Gastroesophageal sphincter (tissue), 4 donors: ENCODE data around the gene IFNW1. TPM values are rescaled to one million over a fixed set of nuclear protein-coding genes. Genes with fewer than 3 reads are reported as not detected.
"Not testable (repeated sequence)": the region's sequence is repeated elsewhere in the genome, so short reads cannot be mapped to it uniquely, and the experiment has no call there.

Source experiments
- ATAC-seq: fragments of 150-250 bp; one replicate; pipeline ENCODE4 v1.9.1; 2016; ENCODE audit warnings: mild to moderate bottlenecking, moderate library complexity
- H3K27ac ChIP-seq, 4 donors: fragments of 200-600 bp; sonication (generic) in 3 of 4; 1 replicate in 3 of 4; 2 replicates in 1 of 4; pipeline ENCODE4 v1.5.1; 2016 to 2019
- H3K27me3 ChIP-seq: fragments of 200-600 bp; sonication (generic); one replicate; pipeline ENCODE4 v1.5.1; 2019
- H3K36me3 ChIP-seq, 2 donors: fragments of 200-600 bp; sonication (generic); one replicate each; pipeline ENCODE4 v1.5.1; 2019; ENCODE audit warnings: control low read depth in 1 of 2
- H3K4me1 ChIP-seq, 3 donors: fragments of 200-600 bp; sonication (generic); 1 replicate in 2 of 3; 2 replicates in 1 of 3; pipeline ENCODE4 v1.5.1; 2016 to 2019; ENCODE audit warnings: control low read depth in 2 of 3
- H3K4me3 ChIP-seq, 2 donors: fragments of 200-600 bp; sonication (generic); one replicate each; pipeline ENCODE4 v1.5.1; 2019; ENCODE audit warnings: mild to moderate bottlenecking in 1 of 2, moderate library complexity in 1 of 2
- H3K9me3 ChIP-seq, 3 donors: fragments of 200-600 bp; sonication (generic); one replicate each; pipeline ENCODE4 v1.5.1; 2017 to 2019; ENCODE audit warnings: control low read depth in 2 of 3
- EP300 ChIP-seq: sonication (generic); formaldehyde crosslinking; IDR thresholded peaks from one replicate; pipeline ENCODE4 v1.6.1; 2017; ENCODE audit warnings: antibody characterized with exemption, mild to moderate bottlenecking
- POLR2A ChIP-seq, 2 donors: fragments of 450-650 bp; IDR thresholded peaks; one replicate each; pipeline ENCODE4 v1.6.1; 2017; ENCODE audit warnings: antibody characterized with exemption in 2 of 2, mild to moderate bottlenecking in 2 of 2, moderate library complexity in 1 of 2
- POLR2AphosphoS5 ChIP-seq: sonication (generic); formaldehyde crosslinking; IDR thresholded peaks from one replicate; pipeline ENCODE4 v1.6.1; 2017; ENCODE audit warnings: antibody characterized with exemption
- WGBS, 2 donors: methylation state at CpG; one replicate each; pipeline ENCODE4 v1.1.5; 2018; ENCODE audit warnings: low coverage in 1 of 2; 5-methylcytosine and 5-hydroxymethylcytosine counted together
- total RNA-seq, 4 donors: library from RNA; depleted of rRNA; stranded (reverse); fragments of >200 nt; gene quantifications; one replicate each; pipeline ENCODE4 v1.1.0, GENCODE V29; 2016
- TF ChIP-seq, protein P1 (sequence below), 4 experiments: fragments of 200-600 bp in 2 of 4; fragments of 450-650 bp in 2 of 4; sonication (generic) in 1 of 4; IDR thresholded peaks; one replicate each; pipeline ENCODE4 v1.5.1; 2017 to 2019; ENCODE audit warnings: antibody characterized with exemption in 4 of 4, mild to moderate bottlenecking in 2 of 4, moderate library complexity in 2 of 4

The IFNW1 gene
- total RNA-seq, 4 donors from 2014 or later = not detected

DNA sequence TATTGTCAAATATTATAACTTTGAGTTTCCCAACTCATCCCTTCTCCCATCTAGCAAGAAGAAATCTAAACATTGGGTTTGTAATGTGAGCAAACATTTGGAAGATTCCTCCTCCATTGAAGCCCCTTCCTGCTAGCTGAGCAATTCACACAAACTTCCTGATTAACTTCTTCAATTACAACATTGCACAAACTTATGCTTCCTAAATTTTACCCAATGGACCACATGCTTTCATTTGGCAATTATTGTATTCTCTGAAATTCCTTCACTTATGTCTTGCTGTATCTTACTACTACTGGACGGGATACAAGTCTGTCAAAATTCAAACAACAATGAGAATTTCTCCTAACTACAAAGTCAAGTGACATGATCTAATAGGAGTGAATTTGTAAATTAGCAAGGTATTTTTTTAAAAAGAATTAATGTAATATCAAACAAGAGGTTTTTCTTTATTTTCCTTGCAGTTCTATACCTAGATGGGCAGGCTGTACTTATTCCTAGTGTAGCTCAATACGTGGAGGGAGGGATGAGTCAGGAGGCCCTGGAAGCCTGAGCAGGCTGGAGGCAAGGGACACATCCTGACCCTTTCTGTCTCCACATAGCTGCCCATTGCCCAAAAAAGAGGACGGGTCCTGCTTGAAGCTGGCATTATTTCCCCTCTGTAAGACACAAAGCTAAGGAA, 11.8 kb upstream of the IFNW1 start:
- no peaks in the 10 kb centered on the region for H3K36me3 ChIP-seq
- no peaks in the 10 kb centered on the region for H3K27me3 ChIP-seq
- no peak overlapping the region for H3K27ac ChIP-seq
- TF ChIP-seq EP300 (no peak), POLR2A (IDR thresholded peaks at IDR 0.05) (no peak), POLR2AphosphoS5 (no peak)
- TF ChIP-seq, protein P1, sequence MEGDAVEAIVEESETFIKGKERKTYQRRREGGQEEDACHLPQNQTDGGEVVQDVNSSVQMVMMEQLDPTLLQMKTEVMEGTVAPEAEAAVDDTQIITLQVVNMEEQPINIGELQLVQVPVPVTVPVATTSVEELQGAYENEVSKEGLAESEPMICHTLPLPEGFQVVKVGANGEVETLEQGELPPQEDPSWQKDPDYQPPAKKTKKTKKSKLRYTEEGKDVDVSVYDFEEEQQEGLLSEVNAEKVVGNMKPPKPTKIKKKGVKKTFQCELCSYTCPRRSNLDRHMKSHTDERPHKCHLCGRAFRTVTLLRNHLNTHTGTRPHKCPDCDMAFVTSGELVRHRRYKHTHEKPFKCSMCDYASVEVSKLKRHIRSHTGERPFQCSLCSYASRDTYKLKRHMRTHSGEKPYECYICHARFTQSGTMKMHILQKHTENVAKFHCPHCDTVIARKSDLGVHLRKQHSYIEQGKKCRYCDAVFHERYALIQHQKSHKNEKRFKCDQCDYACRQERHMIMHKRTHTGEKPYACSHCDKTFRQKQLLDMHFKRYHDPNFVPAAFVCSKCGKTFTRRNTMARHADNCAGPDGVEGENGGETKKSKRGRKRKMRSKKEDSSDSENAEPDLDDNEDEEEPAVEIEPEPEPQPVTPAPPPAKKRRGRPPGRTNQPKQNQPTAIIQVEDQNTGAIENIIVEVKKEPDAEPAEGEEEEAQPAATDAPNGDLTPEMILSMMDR (IDR thresholded peaks at IDR 0.05) = no peak
- peaks cover 0 to 8% (median 0%) of the 10 kb centered on the region in 3 donors for H3K9me3 ChIP-seq
- no peak for ATAC-seq
- 31 to 75% methylated on average over 2 to 3 of the region's 3 CpGs for WGBS, 2 donors
- no peak overlapping the region for H3K4me3 ChIP-seq
- H3K4me1 ChIP-seq = peaks cover 0 to 8% (median 0%) of the 10 kb centered on the region in 3 donors

DNA sequence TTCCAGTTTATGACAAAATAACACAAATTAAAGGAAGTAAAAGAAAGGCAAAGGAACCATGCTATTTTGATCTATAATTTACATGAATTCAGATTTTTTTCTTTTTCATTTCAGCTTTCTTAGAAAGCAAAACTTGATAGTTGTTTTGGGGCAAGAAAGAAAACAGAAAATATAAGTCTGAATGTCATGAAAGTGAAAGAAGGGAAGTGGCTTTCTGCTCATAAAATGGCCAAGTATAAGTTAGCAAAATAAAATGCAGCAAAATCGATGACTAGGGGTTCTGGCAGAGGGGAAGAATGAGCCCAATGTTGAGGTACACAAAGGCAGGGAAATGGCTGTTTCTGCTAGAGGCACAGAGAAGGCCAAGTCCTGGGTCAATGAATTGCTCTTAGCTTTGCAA, 3.0 kb upstream of the IFNW1 start:
- Histone ChIP-seq H3K4me3 (no peak overlapping the region), H3K27ac (no peak overlapping the region), H3K9me3 (peaks cover 0 to 15% (median 0%) of the 10 kb centered on the region in 3 donors), H3K27me3 (no peaks in the 10 kb centered on the region), H3K4me1 (no peaks in the 10 kb centered on the region), H3K36me3 (no peaks in the 10 kb centered on the region)
- ATAC-seq = no peak
- no peak for TF ChIP-seq POLR2A (IDR thresholded peaks at IDR 0.05)
- 35 to 40% methylated on average over 1 of the region's 1 CpG for WGBS, 2 donors

DNA sequence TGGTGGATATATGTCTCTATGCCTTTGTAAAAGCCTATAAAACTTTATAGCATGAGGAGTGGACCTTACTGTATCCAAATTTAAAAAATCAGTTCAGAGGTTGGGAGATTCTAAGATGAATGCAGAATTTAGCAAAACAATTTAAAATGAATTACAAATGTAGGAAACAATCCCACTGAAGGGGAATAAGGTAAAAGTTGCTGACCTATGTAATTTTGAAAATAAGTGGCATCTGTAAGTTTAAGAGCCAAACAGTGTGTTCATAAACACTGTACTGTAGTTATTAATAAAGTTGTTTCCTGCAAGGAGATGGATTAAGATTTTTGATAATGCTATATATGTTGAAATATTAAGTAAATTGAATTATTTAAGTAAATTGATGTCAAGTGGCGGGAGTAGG, 4.6 kb downstream of the IFNW1 start:
- no peak for TF ChIP-seq POLR2A (IDR thresholded peaks at IDR 0.05)
- TF ChIP-seq, protein P1 (IDR thresholded peaks at IDR 0.05) = no peak
- TF ChIP-seq EP300 = no peak
- no peak for TF ChIP-seq POLR2AphosphoS5
- WGBS, 2 donors = 0 to 83% methylated on average over 1 of the region's 1 CpG
- no peaks in the 10 kb centered on the region for H3K27me3 ChIP-seq
- H3K4me3 ChIP-seq = no peak overlapping the region
- H3K9me3 ChIP-seq = no peaks in the 10 kb centered on the region
- no peaks in the 10 kb centered on the region for H3K4me1 ChIP-seq
- no peak overlapping the region for H3K27ac ChIP-seq
- no peaks in the 10 kb centered on the region for H3K36me3 ChIP-seq
- no peak for ATAC-seq

DNA sequence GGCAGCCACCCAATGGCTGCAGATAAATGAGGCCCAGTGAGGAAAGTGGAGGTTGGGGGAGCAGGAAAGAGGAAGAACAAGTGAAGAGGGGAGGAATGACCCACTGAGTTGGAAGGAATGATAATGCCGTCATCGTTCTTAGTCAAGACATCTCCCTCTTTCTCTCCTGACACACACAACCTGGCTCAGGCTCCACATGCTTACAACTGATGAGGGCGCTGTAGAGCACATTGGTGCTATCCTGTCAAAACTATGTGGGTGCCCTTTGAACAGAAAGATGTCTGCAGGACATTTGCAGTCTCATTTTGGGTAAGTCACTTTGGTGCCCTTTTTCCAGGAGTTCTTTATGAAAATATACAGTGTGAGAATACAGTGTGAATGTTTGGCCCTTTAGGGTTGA, 5.9 kb downstream of the IFNW1 start:
- WGBS, 2 donors = 70 to 87% methylated on average over 3 of the region's 3 CpGs
- Histone ChIP-seq H3K36me3 (no peaks in the 10 kb centered on the region), H3K9me3 (no peaks in the 10 kb centered on the region), H3K4me1 (no peaks in the 10 kb centered on the region), H3K4me3 (no peak overlapping the region), H3K27ac (no peak overlapping the region), H3K27me3 (no peaks in the 10 kb centered on the region)
- ATAC-seq = no peak
- no peak for TF ChIP-seq POLR2AphosphoS5

DNA sequence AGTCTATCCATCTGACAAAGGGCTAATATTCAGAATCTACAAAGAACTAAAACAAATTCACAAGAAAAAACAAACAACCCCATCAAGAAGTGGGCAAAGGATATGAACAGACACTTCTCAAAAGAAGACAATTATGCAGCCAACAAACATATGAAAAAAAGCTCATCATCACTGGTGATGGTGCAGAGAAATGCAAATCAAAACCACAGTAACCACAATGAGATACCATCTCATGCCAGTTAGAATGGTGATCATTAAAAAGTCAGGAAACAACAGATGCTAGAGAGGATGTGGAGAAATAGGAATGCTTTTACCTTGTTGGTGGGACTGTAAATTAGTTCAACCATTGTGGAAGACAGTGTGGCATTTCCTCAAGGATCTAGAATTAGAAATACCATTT, 13.4 kb downstream of the IFNW1 start:
- H3K27ac ChIP-seq, ATAC-seq, H3K4me1 ChIP-seq: not testable (repeated sequence)

DNA sequence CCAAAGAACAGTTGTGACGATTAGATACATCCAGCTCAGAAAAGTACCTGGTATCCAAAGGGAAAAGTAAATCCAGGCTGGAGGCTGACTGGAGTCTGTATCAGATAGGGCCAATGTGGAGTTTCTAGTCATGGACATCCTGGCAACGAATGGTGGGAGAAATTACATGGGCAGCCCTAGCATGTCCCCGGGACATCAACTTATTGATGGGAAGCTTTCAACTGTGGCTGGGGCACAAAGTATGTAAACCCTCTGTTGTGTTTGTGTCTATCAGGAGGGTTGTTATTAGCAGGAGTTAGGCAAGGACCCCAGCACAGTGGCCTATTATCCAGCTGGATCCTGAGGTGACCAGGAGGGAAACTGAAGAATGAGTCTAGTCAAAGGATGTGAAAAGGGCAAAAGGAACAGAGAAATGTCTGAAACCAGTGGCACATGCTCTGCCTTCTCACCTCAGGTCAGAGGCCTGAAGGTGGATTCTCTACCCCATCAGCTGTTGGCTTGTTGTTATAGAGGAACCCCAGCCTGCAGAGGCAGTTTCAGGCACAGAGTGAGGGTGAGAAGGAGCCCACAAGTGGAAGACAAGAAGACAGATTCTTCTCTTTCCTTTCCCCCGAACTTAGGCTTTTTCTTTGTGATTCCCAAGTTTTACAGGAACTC, 19.9 kb downstream of the IFNW1 start:
- Histone ChIP-seq H3K9me3 (no peaks in the 10 kb centered on the region), H3K27ac (no peak overlapping the region), H3K27me3 (no peaks in the 10 kb centered on the region), H3K4me3 (no peak overlapping the region), H3K36me3 (no peaks in the 10 kb centered on the region), H3K4me1 (no peaks in the 10 kb centered on the region)
- whole genome bisulfite sequencing, 2 donors = 67 to 70% methylated on average over 1 to 3 of the region's 4 CpGs
- TF ChIP-seq POLR2AphosphoS5 = no peak
- no peak for ATAC-seq

More for the DNA sequence above, 13.4 kb downstream of the IFNW1 start:
- not testable (repeated sequence) for H3K27me3 ChIP-seq, H3K36me3 ChIP-seq, H3K9me3 ChIP-seq, H3K4me3 ChIP-seq

DNA sequence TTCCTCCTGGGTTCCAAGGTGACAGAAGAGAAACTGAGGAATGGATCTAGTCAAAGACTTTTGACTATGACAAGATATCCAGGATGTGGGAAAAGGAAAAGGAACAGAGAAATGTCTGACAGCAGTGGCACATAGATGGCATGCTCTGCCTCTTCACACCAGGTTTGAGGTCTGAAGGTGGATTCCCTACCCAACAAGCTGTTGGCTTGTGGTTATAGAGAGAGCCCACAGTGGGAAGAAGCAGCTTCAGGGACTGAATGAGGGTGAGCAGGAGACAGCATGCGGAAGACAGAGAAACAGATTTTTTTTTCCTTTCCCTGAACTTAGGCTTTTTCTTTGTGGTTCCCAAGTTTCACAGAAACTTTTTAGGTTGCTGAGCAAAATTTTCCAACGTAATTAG, 20.6 kb downstream of the IFNW1 start:
- ATAC-seq = no peak
- Histone ChIP-seq H3K27ac (no peak overlapping the region), H3K4me3 (no peak overlapping the region), H3K9me3 (no peaks in the 10 kb centered on the region), H3K36me3 (no peaks in the 10 kb centered on the region), H3K27me3 (no peaks in the 10 kb centered on the region), H3K4me1 (no peaks in the 10 kb centered on the region)
- WGBS, 2 donors = 92 to 100% methylated on average over 1 to 2 of the region's 2 CpGs
- TF ChIP-seq POLR2A (IDR thresholded peaks at IDR 0.05) = no peak
- TF ChIP-seq POLR2AphosphoS5 = no peak
- TF ChIP-seq EP300 = no peak
- TF ChIP-seq, protein P1 (IDR thresholded peaks at IDR 0.05) = no peak
